Activated CD4-positive, alpha-beta T cell treated with anti-CD3 and anti-CD28 coated beads for 36 hours (primary cell): Measurements from ENCODE around the gene NOP9. TPM values are rescaled to one million over a fixed set of nuclear protein-coding genes. Genes with fewer than 3 reads are reported as not detected.

Experiments used
- ATAC-seq: fragments of 200-7000 bp; cut with Tn5 transposase; one replicate; pipeline ENCODE4 v1.10.0; 2021; ENCODE audit warnings: mild to moderate bottlenecking, moderate library complexity
- CTCF ChIA-PET: fragments of 350-600 bp; sonication (Branson Sonifier 250); formaldehyde crosslinking; loops from one replicate; lab custom pipeline; 2021; ENCODE audit warnings: antibody characterized with exemption; lab: Charles Lee
- POLR2A ChIA-PET: fragments of 350-600 bp; sonication (Branson Sonifier 250); formaldehyde crosslinking; loops from one replicate; lab custom pipeline; 2021; ENCODE audit warnings: antibody characterized with exemption, inconsistent platforms; lab: Charles Lee
- DNase-seq: peaks from one replicate; pipeline ENCODE4 v3.0.0-alpha.2; 2020
- H3K27ac Mint-ChIP-seq: one replicate; pipeline ENCODE4 v1.8.0; 2021; ENCODE audit warnings: mixed read lengths
- H3K27me3 Mint-ChIP-seq: one replicate; pipeline ENCODE4 v1.8.0; 2021; ENCODE audit warnings: mixed read lengths
- H3K36me3 Mint-ChIP-seq: one replicate; pipeline ENCODE4 v1.8.0; 2021; ENCODE audit warnings: low read depth, mixed read lengths
- H3K4me1 Mint-ChIP-seq: one replicate; pipeline ENCODE4 v1.8.0; 2021; ENCODE audit warnings: mixed read lengths
- H3K4me3 Mint-ChIP-seq: one replicate; pipeline ENCODE4 v1.8.0; 2021; ENCODE audit warnings: mild to moderate bottlenecking, moderate library complexity, mixed read lengths
- H3K9me3 Mint-ChIP-seq: one replicate; pipeline ENCODE4 v1.8.0; 2021; ENCODE audit warnings: low read depth, mixed read lengths
- intact Hi-C, 2 experiments: fragments of 100-400 bp; cut with DNase I in 1 of 2; cut with micrococcal nuclease in 1 of 2; formaldehyde crosslinking; loops; one replicate each; pipeline versions ENCODE4 v1.14.2 to v1.15.1; 2022 to 2024; cut with DNase I, micrococcal nuclease
- total RNA-seq, 2 experiments: library from RNA; stranded (reverse); gene quantifications; one replicate each; pipeline ENCODE4 v1.2.3, GENCODE V29; 2021

The NOP9 gene
- total RNA-seq, 2 experiments from 2014 or later, result 24.4 to 32.5 TPM

GRCh38 chr14:24266344-24267244 lies 33.1 kb upstream of the NOP9 start:
- DNase-seq (no peak), ATAC-seq (no peak)
- ChIA-PET POLR2A (no interaction called here), CTCF (interaction anchor here (1.2 kb wide), 1 partner anchor 24 kb away, joined by 3 read pairs; the partner anchor contains the start of gene TINF2)
- no peaks in the 10 kb centered on the region for H3K9me3 Mint-ChIP-seq
- intact Hi-C loops, result no loop called here
- H3K27me3 Mint-ChIP-seq, result no peaks in the 10 kb centered on the region
- H3K4me1 Mint-ChIP-seq, result peaks cover 9% of the 10 kb centered on the region
- no peak overlapping the region for H3K27ac Mint-ChIP-seq
- H3K36me3 Mint-ChIP-seq, result peaks cover 23% of the 10 kb centered on the region
- H3K4me3 Mint-ChIP-seq, result no peak overlapping the region

GRCh38 chr14:24267516-24267915 lies 32.1 kb upstream of the NOP9 start:
- ChIA-PET CTCF (no interaction called here), POLR2A (interaction anchor here (0.6 kb wide), 1 partner anchor 24 kb away, joined by 5 read pairs; no protein-coding TSS in a partner anchor)
- DNase-seq (no peak), ATAC-seq (no peak)
- H3K27ac Mint-ChIP-seq, result no peak overlapping the region
- H3K9me3 Mint-ChIP-seq, result no peaks in the 10 kb centered on the region
- peaks cover 18% of the 10 kb centered on the region for H3K4me1 Mint-ChIP-seq
- H3K4me3 Mint-ChIP-seq, result no peak overlapping the region
- no peaks in the 10 kb centered on the region for H3K27me3 Mint-ChIP-seq
- intact Hi-C loops, result no loop called here
- H3K36me3 Mint-ChIP-seq, result peaks cover 25% of the 10 kb centered on the region

GRCh38 chr14:24268225-24268624 lies 31.4 kb upstream of the NOP9 start:
- H3K36me3 Mint-ChIP-seq, result peaks cover 25% of the 10 kb centered on the region
- ChIA-PET CTCF (interaction anchor here (4.8 kb wide), 1 partner anchor 40 kb away, joined by 20 read pairs; the partner anchor contains the start of gene CIDEB), POLR2A (interaction anchor here (0.6 kb wide), 2 partner anchors 25 to 45 kb away, joined by 5 to 8 read pairs; no protein-coding TSS in a partner anchor)
- intact Hi-C loops, result no loop called here
- H3K4me1 Mint-ChIP-seq, result peaks cover 25% of the 10 kb centered on the region
- no peak for ATAC-seq
- H3K4me3 Mint-ChIP-seq, result no peak overlapping the region
- H3K27ac Mint-ChIP-seq, result no peak overlapping the region
- no peaks in the 10 kb centered on the region for H3K9me3 Mint-ChIP-seq
- H3K27me3 Mint-ChIP-seq, result no peaks in the 10 kb centered on the region
- DNase-seq, result no peak

GRCh38 chr14:24269368-24269767 lies 30.3 kb upstream of the NOP9 start:
- intact Hi-C loops, result no loop called here
- POLR2A ChIA-PET, result interaction anchor here (1.1 to 2.0 kb wide), 3 partner anchors 10 to 27 kb away, joined by 4 to 6 read pairs (median 5); partner anchors contain the start of gene TINF2
- Mint-ChIP-seq H3K4me3 (no peak overlapping the region), H3K27ac (no peak overlapping the region), H3K9me3 (no peaks in the 10 kb centered on the region), H3K27me3 (no peaks in the 10 kb centered on the region), H3K36me3 (peaks cover 26% of the 10 kb centered on the region), H3K4me1 (peaks cover 36% of the 10 kb centered on the region)
- ATAC-seq (no peak), DNase-seq (no peak)
- CTCF ChIA-PET, result interaction anchor here (0.7 to 4.8 kb wide), 8 partner anchors 18 to 173 kb away, joined by 3 to 25 read pairs (median 6); partner anchors contain the start of genes CIDEB, MDP1 and TINF2

GRCh38 chr14:24269910-24270536 lies 29.6 kb upstream of the NOP9 start:
- Mint-ChIP-seq H3K4me3 (peak overlapping the region; percentile 83), H3K27me3 (no peaks in the 10 kb centered on the region), H3K27ac (no peak overlapping the region), H3K9me3 (no peaks in the 10 kb centered on the region), H3K36me3 (peaks cover 26% of the 10 kb centered on the region), H3K4me1 (peaks cover 39% of the 10 kb centered on the region)
- no peak for DNase-seq
- ChIA-PET CTCF (interaction anchor here (0.7 to 6.5 kb wide), 11 partner anchors 13 to 143 kb away, joined by 3 to 36 read pairs (median 7); partner anchors contain the start of genes CIDEB, MDP1, TINF2 and TM9SF1), POLR2A (interaction anchor here (1.1 to 2.0 kb wide), 4 partner anchors 9 to 28 kb away, joined by 4 to 6 read pairs (median 5); partner anchors contain the start of gene TINF2)
- intact Hi-C loops, result loop anchor here (5.0 to 10.0 kb wide), 4 partner anchors 38 to 715 kb away; partner anchors contain the start of genes CARMIL3 (in 1 of the 2), GMPR2 (in 1 of the 2), NEDD8 (in 1 of the 2) and THTPA (in 1 of the 2)
- no peak for ATAC-seq

GRCh38 chr14:24270537-24271133 lies 29.0 kb upstream of the NOP9 start:
- intact Hi-C loops, result loop anchor here (1.0 to 10.0 kb wide), 17 partner anchors 23 to 716 kb away; partner anchors contain the start of genes CHMP4A (in 2 of the 2), GMPR2 (in 2 of the 2), NEDD8 (in 2 of the 2) and TINF2 (in 2 of the 2)
- CTCF ChIA-PET, result interaction anchor here (0.6 to 6.5 kb wide), 14 partner anchors 13 to 82 kb away, joined by 3 to 36 read pairs (median 8); partner anchors contain the start of genes CIDEB, DHRS1, IPO4 and MDP1

GRCh38 chr14:24271134-24271833 lies 28.4 kb upstream of the NOP9 start, which contains the start of gene RABGGTA:
Gene RABGGTA, minus strand, starts transcription at chr14:24271597. Its CDS starts 482 bp downstream, at chr14:24271115.
- ChIA-PET CTCF (interaction anchor here (0.6 to 6.5 kb wide), 14 partner anchors 12 to 83 kb away, joined by 3 to 36 read pairs (median 8); partner anchors contain the start of genes CIDEB, DHRS1, IPO4 and MDP1), POLR2A (interaction anchor here (0.6 to 1.7 kb wide), 10 partner anchors 8 to 157 kb away, joined by 3 to 12 read pairs (median 5); partner anchors contain the start of genes CIDEB, DCAF11, LTB4R and NRL)
- no peaks in the 10 kb centered on the region for H3K27me3 Mint-ChIP-seq
- H3K9me3 Mint-ChIP-seq, result no peaks in the 10 kb centered on the region
- DNase-seq, result peak; percentile 94
- ATAC-seq, result peak; percentile 85
- H3K27ac Mint-ChIP-seq, result peak within 1 kb of the TSS; percentile 97
- peaks cover 46% of the 10 kb centered on the region for H3K4me1 Mint-ChIP-seq
- peaks cover 26% of the 10 kb centered on the region for H3K36me3 Mint-ChIP-seq
- intact Hi-C loops, result loop anchor here (1.0 to 10.0 kb wide), 17 partner anchors 24 to 716 kb away; partner anchors contain the start of genes CHMP4A (in 2 of the 2), GMPR2 (in 2 of the 2), NEDD8 (in 2 of the 2) and TINF2 (in 2 of the 2)
- peak within 1 kb of the TSS; percentile 83 for H3K4me3 Mint-ChIP-seq

More at GRCh38 chr14:24270537-24271133, 29.0 kb upstream of the NOP9 start:
- Mint-ChIP-seq H3K4me1 (peaks cover 45% of the 10 kb centered on the region), H3K4me3 (peak overlapping the region; percentile 83), H3K27me3 (no peaks in the 10 kb centered on the region), H3K36me3 (peaks cover 26% of the 10 kb centered on the region), H3K9me3 (no peaks in the 10 kb centered on the region), H3K27ac (peak overlapping the region; percentile 96)
- ATAC-seq (no peak), DNase-seq (no peak)
- POLR2A ChIA-PET, result interaction anchor here (0.6 to 2.0 kb wide), 12 partner anchors 8 to 156 kb away, joined by 3 to 12 read pairs (median 5); partner anchors contain the start of genes CIDEB, DCAF11, LTB4R and NRL

- ATAC-seq, result no peak
- CTCF ChIA-PET, result interaction anchor here (0.7 to 6.5 kb wide), 15 partner anchors 11 to 206 kb away, joined by 3 to 36 read pairs (median 8); partner anchors contain the start of genes CIDEB, DHRS1, MDP1 and NOP9
- no peaks in the 10 kb centered on the region for H3K27me3 Mint-ChIP-seq
- H3K4me3 Mint-ChIP-seq, result peak overlapping the region; percentile 83
- peak overlapping the region; percentile 97 for H3K27ac Mint-ChIP-seq
- H3K9me3 Mint-ChIP-seq, result no peaks in the 10 kb centered on the region
- H3K4me1 Mint-ChIP-seq, result peaks cover 51% of the 10 kb centered on the region
- intact Hi-C loops, result loop anchor here (1.0 to 10.0 kb wide), 17 partner anchors 25 to 717 kb away; partner anchors contain the start of genes CHMP4A (in 2 of the 2), GMPR2 (in 2 of the 2), NEDD8 (in 2 of the 2) and TINF2 (in 2 of the 2)
- peaks cover 21% of the 10 kb centered on the region for H3K36me3 Mint-ChIP-seq
- POLR2A ChIA-PET, result interaction anchor here (0.7 to 1.7 kb wide), 11 partner anchors 8 to 1682 kb away, joined by 3 to 12 read pairs (median 5); partner anchors contain the start of genes CIDEB, DCAF11, LTB4R and NRL
- no peak for DNase-seq
Measured at GRCh38 chr14:24271834-24272263, 27.8 kb upstream of the NOP9 start.

GRCh38 chr14:24272467-24272866 lies 27.2 kb upstream of the NOP9 start:
- H3K27me3 Mint-ChIP-seq, result no peaks in the 10 kb centered on the region
- no peak for DNase-seq

More at GRCh38 chr14:24272467-24272866, 27.2 kb upstream of the NOP9 start:
- POLR2A ChIA-PET, result interaction anchor here (0.7 to 0.8 kb wide), 2 partner anchors 30 to 1682 kb away, joined by 3 to 5 read pairs; partner anchors contain the start of gene TINF2
- H3K36me3 Mint-ChIP-seq, result peaks cover 15% of the 10 kb centered on the region
- H3K4me1 Mint-ChIP-seq, result peaks cover 57% of the 10 kb centered on the region
- no peak for ATAC-seq
- peak overlapping the region; percentile 83 for H3K4me3 Mint-ChIP-seq
- intact Hi-C loops, result loop anchor here (5.0 to 10.0 kb wide), 4 partner anchors 40 to 718 kb away; partner anchors contain the start of genes CARMIL3 (in 1 of the 2), GMPR2 (in 1 of the 2), NEDD8 (in 1 of the 2) and THTPA (in 1 of the 2)
- peak overlapping the region; percentile 97 for H3K27ac Mint-ChIP-seq
- no peaks in the 10 kb centered on the region for H3K9me3 Mint-ChIP-seq
- CTCF ChIA-PET, result interaction anchor here (0.5 to 6.5 kb wide), 12 partner anchors 19 to 207 kb away, joined by 3 to 36 read pairs (median 6); partner anchors contain the start of genes CIDEB, DHRS1, MDP1 and NOP9
